Naive thymus-derived CD4-positive, alpha-beta T cell (primary cell): ENCODE measurements around the gene PPOX. TPM values are rescaled to one million over a fixed set of nuclear protein-coding genes. Genes with fewer than 3 reads are reported as not detected.

ENCODE experiments used
- polyA plus RNA-seq, 2 donors: library from polyadenylated mRNA; unstranded; fragments of 300-500 nt; fragmentation: Illumina TruSeq; gene quantifications; one replicate each; pipeline ENCODE4 v1.2.3, GENCODE V29; 2021
- total RNA-seq, 6 experiments: library from RNA in 5 of 6; stranded (reverse) in 5 of 6; gene quantifications; 1 replicate in 5 of 6; 2 replicates in 1 of 6; pipeline ENCODE4 v1.2.3 and lab custom pipeline; 2021 to 2026

The PPOX gene
- total and polyA plus RNA-seq, 7 experiments from 2014 or later: 20.1 to 76.2 (median 40.3) TPM

Other genes starting within 250 kb of the PPOX start
- gene ITLN2, start 211.6 kb upstream of the PPOX start, total RNA-seq: not detected
- gene ITLN2, start 211.6 kb upstream of the PPOX start, polyA plus RNA-seq: not detected
- 10 to 100 TPM; 11.3 to 23.7 (median 16.5) TPM for gene F11R, start 145.3 kb upstream of the PPOX start, total RNA-seq
- 10 to 100 TPM; 12.7 to 14.4 TPM for gene F11R, start 145.3 kb upstream of the PPOX start, polyA plus RNA-seq
- gene TSTD1, start 127.5 kb upstream of the PPOX start, total RNA-seq: 10 to 100 TPM; 49.8 to 84.0 (median 58.2) TPM
- gene TSTD1, start 127.5 kb upstream of the PPOX start, polyA plus RNA-seq: 100 to 1,000 TPM; 349 to 494 TPM
- gene USF1, start 120.4 kb upstream of the PPOX start, total RNA-seq: 100 to 1,000 TPM in 1 of 5 experiments, 10 to 100 TPM in 4; 71.6 to 115 (median 91.7) TPM
- gene USF1, start 120.4 kb upstream of the PPOX start, polyA plus RNA-seq: 1 to 10 TPM; 3.9 to 5.5 TPM
- gene ARHGAP30, start 96.5 kb upstream of the PPOX start, total RNA-seq: 100 to 1,000 TPM; 152 to 291 (median 235) TPM
- gene ARHGAP30, start 96.5 kb upstream of the PPOX start, polyA plus RNA-seq: 100 to 1,000 TPM; 128 to 258 TPM
- gene NECTIN4, start 76.9 kb upstream of the PPOX start, total RNA-seq: not detected
- gene NECTIN4, start 76.9 kb upstream of the PPOX start, polyA plus RNA-seq: not detected
- gene KLHDC9, start 68.1 kb upstream of the PPOX start, total RNA-seq: 1 to 10 TPM in 1 of 5 experiments, under 1 TPM in 1, not detected in 3; 0.40 to 1.1 TPM
- under 1 TPM in 1 of 2 donors, not detected in 1; 0.74 TPM for gene KLHDC9, start 68.1 kb upstream of the PPOX start, polyA plus RNA-seq
- gene PFDN2, start 48.4 kb upstream of the PPOX start, total RNA-seq: 10 to 100 TPM; 32.0 to 67.9 (median 34.0) TPM
- gene PFDN2, start 48.4 kb upstream of the PPOX start, polyA plus RNA-seq: 10 to 100 TPM; 66.6 to 84.0 TPM
- gene NIT1, start 48.3 kb upstream of the PPOX start, total RNA-seq: 10 to 100 TPM; 23.3 to 49.6 (median 41.8) TPM
- gene NIT1, start 48.3 kb upstream of the PPOX start, polyA plus RNA-seq: 10 to 100 TPM; 14.1 to 28.4 TPM
- 10 to 100 TPM; 34.3 to 43.0 (median 36.0) TPM for gene DEDD, start 33.8 kb upstream of the PPOX start, total RNA-seq
- gene DEDD, start 33.8 kb upstream of the PPOX start, polyA plus RNA-seq: 10 to 100 TPM; 34.0 to 48.7 TPM
- 100 to 1,000 TPM in 2 of 5 experiments, 10 to 100 TPM in 3; 83.7 to 116 (median 98.9) TPM for gene UFC1, start 12.4 kb upstream of the PPOX start, total RNA-seq
- 100 to 1,000 TPM; 129 to 132 TPM for gene UFC1, start 12.4 kb upstream of the PPOX start, polyA plus RNA-seq
- gene USP21, start 6.9 kb upstream of the PPOX start, total RNA-seq: 10 to 100 TPM; 36.0 to 66.0 (median 38.6) TPM
- 10 to 100 TPM; 15.2 to 35.0 TPM for gene USP21, start 6.9 kb upstream of the PPOX start, polyA plus RNA-seq
- gene B4GALT3, start 11.1 kb downstream of the PPOX start, total RNA-seq: 10 to 100 TPM; 40.5 to 83.7 (median 54.3) TPM
- gene B4GALT3, start 11.1 kb downstream of the PPOX start, polyA plus RNA-seq: 10 to 100 TPM; 36.2 to 52.5 TPM
- gene ADAMTS4, start 32.6 kb downstream of the PPOX start, total RNA-seq: 1 to 10 TPM in 4 of 5 experiments, under 1 TPM in 1; 0.70 to 3.3 (median 1.6) TPM
- gene ADAMTS4, start 32.6 kb downstream of the PPOX start, polyA plus RNA-seq: under 1 TPM; 0.21 to 0.38 TPM
- 100 to 1,000 TPM in 2 of 5 experiments, 10 to 100 TPM in 3; 64.1 to 131 (median 85.3) TPM for gene NDUFS2, start 35.9 kb downstream of the PPOX start, total RNA-seq
- 100 to 1,000 TPM in 1 of 2 donors, 10 to 100 TPM in 1; 94.6 to 102 TPM for gene NDUFS2, start 35.9 kb downstream of the PPOX start, polyA plus RNA-seq
- 100 to 1,000 TPM in 1 of 5 experiments, 10 to 100 TPM in 3, 1 to 10 TPM in 1; 2.6 to 171 (median 14.5) TPM for gene FCER1G, start 48.9 kb downstream of the PPOX start, total RNA-seq
- 1 to 10 TPM; 2.7 to 5.1 TPM for gene FCER1G, start 48.9 kb downstream of the PPOX start, polyA plus RNA-seq
- not detected for gene APOA2, start 57.2 kb downstream of the PPOX start, total RNA-seq
- gene APOA2, start 57.2 kb downstream of the PPOX start, polyA plus RNA-seq: not detected
- gene TOMM40L, start 59.6 kb downstream of the PPOX start, total RNA-seq: 10 to 100 TPM in 4 of 5 experiments, 1 to 10 TPM in 1; 8.9 to 24.3 (median 11.8) TPM
- 1 to 10 TPM; 6.0 to 6.4 TPM for gene TOMM40L, start 59.6 kb downstream of the PPOX start, polyA plus RNA-seq
- not detected for gene NR1I3, start 71.8 kb downstream of the PPOX start, total RNA-seq
- gene NR1I3, start 71.8 kb downstream of the PPOX start, polyA plus RNA-seq: not detected
- not detected for gene PCP4L1, start 92.3 kb downstream of the PPOX start, total RNA-seq
- gene PCP4L1, start 92.3 kb downstream of the PPOX start, polyA plus RNA-seq: under 1 TPM in 1 of 2 donors, not detected in 1; 0.15 TPM
- 10 to 100 TPM in 2 of 5 experiments, 1 to 10 TPM in 3; 2.3 to 12.4 (median 6.2) TPM for gene MPZ, start 143.5 kb downstream of the PPOX start, total RNA-seq
- not detected for gene MPZ, start 143.5 kb downstream of the PPOX start, polyA plus RNA-seq
- 100 to 1,000 TPM in 3 of 5 experiments, 10 to 100 TPM in 2; 66.3 to 174 (median 106) TPM for gene SDHC, start 148.0 kb downstream of the PPOX start, total RNA-seq
- 100 to 1,000 TPM; 201 to 274 TPM for gene SDHC, start 148.0 kb downstream of the PPOX start, polyA plus RNA-seq
- not detected for gene CFAP126, start 201.4 kb downstream of the PPOX start, total RNA-seq
- gene CFAP126, start 201.4 kb downstream of the PPOX start, polyA plus RNA-seq: not detected